ENCODE measurements around the gene ALDH4A1. TPM values are rescaled to one million over a fixed set of nuclear protein-coding genes. Genes with fewer than 3 reads are reported as not detected.
A peak's percentile ranks its signal among the peaks of the same experiment; 100 is the strongest.

Gene ALDH4A1
- total RNA-seq, 6 donors from 2014 or later = 5.7 to 13.4 (median 11.5) TPM

DNA sequence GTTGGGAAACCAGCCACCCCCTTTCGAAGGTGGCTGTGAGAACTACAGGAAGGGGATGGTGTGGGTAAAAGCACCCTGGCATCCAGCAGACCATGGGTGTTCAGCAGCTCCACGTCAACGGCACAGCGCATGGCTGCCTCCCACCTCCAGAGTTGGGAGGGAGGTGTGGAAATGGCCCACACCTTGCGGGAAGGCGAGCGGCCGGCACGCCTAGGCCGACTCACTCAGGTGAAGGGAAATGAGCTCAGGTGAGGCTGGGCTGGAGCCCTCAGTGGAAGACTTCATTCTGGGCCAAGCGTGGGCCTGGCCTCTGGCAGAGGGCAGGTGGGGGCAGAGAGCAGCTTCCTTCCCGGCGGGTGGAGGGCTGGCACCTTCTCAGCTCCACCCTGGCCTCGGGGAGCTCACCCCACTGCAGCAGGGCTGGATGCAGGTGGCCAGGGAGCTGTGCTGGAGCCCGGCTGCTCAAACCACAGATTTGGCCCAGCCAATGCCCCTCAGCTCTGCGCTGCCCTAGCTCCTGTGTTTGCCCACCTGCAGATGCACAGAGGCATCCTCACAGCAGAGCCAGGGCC lies 24.8 kb upstream of the ALDH4A1 start:
- Histone ChIP-seq H3K27ac (peak overlapping the region; percentile 79 to 90 (median 88)), H3K27me3 (no peaks in the 10 kb centered on the region), H3K4me1 (peaks cover 65 to 75% (median 72%) of the 10 kb centered on the region in 4 donors), H3K4me3 (no peak overlapping the region), H3K36me3 (no peaks in the 10 kb centered on the region), H3K9me3 (no peaks in the 10 kb centered on the region)
- DNase-seq (no peak), ATAC-seq (ENCODE audit: low FRiP score in 2 of 2) (no peak)
- 43 to 48% methylated on average over 3 to 15 of the region's 16 CpGs for WGBS, 2 donors
- TF ChIP-seq POLR2A (IDR thresholded peaks at IDR 0.05) (no peak), EP300 (IDR thresholded peaks at IDR 0.05) (no peak), POLR2AphosphoS5 (IDR thresholded peaks at IDR 0.05) (no peak)
- TF ChIP-seq, protein P1, sequence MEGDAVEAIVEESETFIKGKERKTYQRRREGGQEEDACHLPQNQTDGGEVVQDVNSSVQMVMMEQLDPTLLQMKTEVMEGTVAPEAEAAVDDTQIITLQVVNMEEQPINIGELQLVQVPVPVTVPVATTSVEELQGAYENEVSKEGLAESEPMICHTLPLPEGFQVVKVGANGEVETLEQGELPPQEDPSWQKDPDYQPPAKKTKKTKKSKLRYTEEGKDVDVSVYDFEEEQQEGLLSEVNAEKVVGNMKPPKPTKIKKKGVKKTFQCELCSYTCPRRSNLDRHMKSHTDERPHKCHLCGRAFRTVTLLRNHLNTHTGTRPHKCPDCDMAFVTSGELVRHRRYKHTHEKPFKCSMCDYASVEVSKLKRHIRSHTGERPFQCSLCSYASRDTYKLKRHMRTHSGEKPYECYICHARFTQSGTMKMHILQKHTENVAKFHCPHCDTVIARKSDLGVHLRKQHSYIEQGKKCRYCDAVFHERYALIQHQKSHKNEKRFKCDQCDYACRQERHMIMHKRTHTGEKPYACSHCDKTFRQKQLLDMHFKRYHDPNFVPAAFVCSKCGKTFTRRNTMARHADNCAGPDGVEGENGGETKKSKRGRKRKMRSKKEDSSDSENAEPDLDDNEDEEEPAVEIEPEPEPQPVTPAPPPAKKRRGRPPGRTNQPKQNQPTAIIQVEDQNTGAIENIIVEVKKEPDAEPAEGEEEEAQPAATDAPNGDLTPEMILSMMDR (IDR thresholded peaks at IDR 0.05) = no peak

DNA sequence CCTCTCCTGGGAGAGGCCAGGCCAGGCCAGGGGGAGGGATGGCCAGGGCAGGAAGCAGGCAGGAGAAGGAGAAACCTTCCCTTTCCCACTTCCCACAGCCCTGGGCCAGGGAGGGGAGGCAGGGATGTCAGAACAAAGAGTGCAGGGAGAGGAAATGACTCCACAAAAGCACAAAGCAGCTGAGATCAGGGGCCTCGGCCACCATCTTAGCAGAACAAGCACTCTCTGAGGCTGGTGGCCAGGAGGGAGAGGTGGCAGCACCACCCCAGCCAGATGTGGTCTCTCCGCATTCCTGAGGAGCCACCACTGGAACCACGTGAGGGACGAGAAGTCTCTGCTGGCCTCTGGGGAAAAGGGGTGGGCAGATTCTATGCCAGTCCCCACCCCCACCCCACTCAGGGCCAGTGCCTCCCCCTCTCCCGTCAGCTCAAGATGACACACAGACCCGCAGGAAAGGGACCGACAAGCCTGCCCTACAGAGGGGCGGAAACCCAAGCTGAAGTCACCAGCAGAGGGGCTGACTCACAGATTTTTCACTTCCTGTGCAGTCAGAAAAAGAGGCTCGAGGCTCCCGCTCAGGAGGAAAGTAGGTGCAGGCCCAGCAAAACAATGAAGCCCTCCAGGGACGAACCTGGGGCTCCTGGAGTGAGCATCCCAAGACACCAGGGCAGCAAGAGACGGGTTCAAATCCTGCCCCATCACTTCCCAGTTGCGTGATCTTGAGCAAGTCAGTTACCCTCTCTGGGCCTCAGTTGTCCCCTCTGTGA lies 24.1 kb upstream of the ALDH4A1 start:
- H3K36me3 ChIP-seq = no peaks in the 10 kb centered on the region
- H3K4me1 ChIP-seq = peaks cover 70 to 75% (median 73%) of the 10 kb centered on the region in 4 donors
- peak overlapping the region in 1 of 4 donors; percentile 15 for H3K4me3 ChIP-seq
- DNase-seq (peak in 1 of 2 donors; percentile 78), ATAC-seq (ENCODE audit: low FRiP score in 2 of 2) (peak; percentile 62 to 80)
- 13 to 31% methylated on average over 6 to 13 of the region's 13 CpGs for WGBS, 2 donors
- H3K27ac ChIP-seq = peak overlapping the region; percentile 79 to 90 (median 88)
- TF ChIP-seq POLR2AphosphoS5 (IDR thresholded peaks at IDR 0.05) (peak in 1 of 2 donors; percentile 34), POLR2A (IDR thresholded peaks at IDR 0.05) (peak in 1 of 4 donors; percentile 45), EP300 (IDR thresholded peaks at IDR 0.05) (no peak)
- TF ChIP-seq, protein P1 (IDR thresholded peaks at IDR 0.05) = no peak
- no peaks in the 10 kb centered on the region for H3K27me3 ChIP-seq
- no peaks in the 10 kb centered on the region for H3K9me3 ChIP-seq

DNA sequence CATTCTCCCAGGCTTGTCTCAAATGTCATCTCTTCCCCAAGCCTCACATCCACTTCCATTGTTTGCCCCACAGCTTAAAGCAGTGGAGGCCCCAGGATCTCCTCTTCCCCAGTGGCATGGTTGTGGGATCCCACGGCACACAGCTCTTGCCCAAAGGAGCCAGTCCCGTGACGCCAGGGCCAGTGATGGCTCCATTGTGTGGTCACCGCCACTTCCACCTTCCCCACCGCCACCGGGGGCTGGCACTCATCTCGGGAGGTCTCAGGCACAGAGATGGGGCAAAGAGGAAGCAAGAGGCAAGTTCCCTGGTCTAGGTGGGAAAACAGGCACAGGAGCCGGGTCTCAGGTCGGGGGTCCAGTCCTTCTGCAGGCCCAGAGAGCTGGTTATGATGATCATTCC lies 22.9 kb upstream of the ALDH4A1 start:
- no peaks in the 10 kb centered on the region for H3K27me3 ChIP-seq
- H3K4me3 ChIP-seq = no peak overlapping the region
- ATAC-seq (ENCODE audit: low FRiP score in 2 of 2) = no peak
- peak overlapping the region in 3 of 4 donors; percentile 88 to 91 (median 88) for H3K27ac ChIP-seq
- H3K4me1 ChIP-seq = peaks cover 70 to 76% (median 74%) of the 10 kb centered on the region in 4 donors
- H3K9me3 ChIP-seq = no peaks in the 10 kb centered on the region
- 73 to 85% methylated on average over 9 of the region's 9 CpGs for WGBS, 2 donors
- no peak for DNase-seq
- H3K36me3 ChIP-seq = peaks cover 0 to 6% (median 5%) of the 10 kb centered on the region in 4 donors
- TF ChIP-seq, protein P1 (IDR thresholded peaks at IDR 0.05) = no peak
- no peak for TF ChIP-seq EP300 (IDR thresholded peaks at IDR 0.05)
- TF ChIP-seq POLR2AphosphoS5 (IDR thresholded peaks at IDR 0.05) = no peak
- TF ChIP-seq POLR2A (IDR thresholded peaks at IDR 0.05) = no peak

DNA sequence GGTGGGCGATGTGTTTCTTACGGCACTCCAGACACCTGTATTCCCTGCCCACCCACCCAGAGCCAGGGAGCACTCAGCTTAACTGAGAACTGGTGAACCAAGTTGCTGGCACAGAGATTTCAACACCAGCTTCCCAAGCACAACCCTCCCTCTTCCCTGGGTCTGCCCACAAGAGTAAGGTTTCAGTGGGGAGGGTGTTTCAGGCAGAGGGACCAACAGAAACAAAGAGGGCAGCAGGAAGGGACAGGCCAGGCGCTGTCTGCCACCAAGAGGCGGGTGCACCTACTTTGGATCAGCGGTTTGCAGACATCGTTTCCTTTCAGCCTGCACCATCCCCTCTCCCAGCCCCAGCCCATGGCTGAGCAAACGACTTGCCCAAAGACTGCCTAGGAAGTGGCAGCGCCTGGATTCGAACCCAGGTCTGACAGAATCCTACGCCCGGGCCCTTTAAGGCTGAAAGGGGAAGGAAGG lies 21.9 kb upstream of the ALDH4A1 start:
- Histone ChIP-seq H3K4me3 (no peak overlapping the region), H3K36me3 (peaks cover 0 to 16% (median 8%) of the 10 kb centered on the region in 4 donors), H3K4me1 (peaks cover 64 to 72% (median 71%) of the 10 kb centered on the region in 4 donors), H3K27ac (peak overlapping the region; percentile 61 to 91 (median 88)), H3K27me3 (no peaks in the 10 kb centered on the region), H3K9me3 (no peaks in the 10 kb centered on the region)
- ATAC-seq (ENCODE audit: low FRiP score in 2 of 2) = no peak
- WGBS, 2 donors = 44 to 49% methylated on average over 4 to 11 of the region's 11 CpGs
- DNase-seq = peak in 1 of 2 donors; percentile 45
- TF ChIP-seq, protein P1 (IDR thresholded peaks at IDR 0.05) = no peak
- TF ChIP-seq POLR2AphosphoS5 (IDR thresholded peaks at IDR 0.05) = peak in 1 of 2 donors; percentile 10
